Kidney epithelial cell (primary cell): ENCODE results near the gene CTRB1. TPM values are rescaled to one million over a fixed set of nuclear protein-coding genes. Genes with fewer than 3 reads are reported as not detected.

Experiments used
- DNase-seq: peaks from one replicate; pipeline ENCODE4 v3.0.0-alpha.2; 2010; ENCODE audit warnings: low read depth
- H3K27me3 ChIP-seq: 2 replicates; pipeline ENCODE4 v1.6.0; 2011; ENCODE audit warnings: low read length; ENCODE audit not compliant: control insufficient read depth, insufficient read depth
- H3K36me3 ChIP-seq: 2 replicates; pipeline ENCODE4 v1.5.1; 2011; ENCODE audit warnings: low read length; ENCODE audit not compliant: control insufficient read depth, insufficient read depth
- H3K4me3 ChIP-seq: 2 replicates; pipeline ENCODE4 v1.5.1; 2011; ENCODE audit warnings: low read depth, mild to moderate bottlenecking, control low read depth, low read length
- CTCF ChIP-seq: IDR thresholded peaks from 2 replicates; pipeline ENCODE4 v1.5.1; 2011; ENCODE audit warnings: mild to moderate bottlenecking, moderate library complexity, low read length, control low read depth, inconsistent platforms; ENCODE audit not compliant: insufficient read depth, poor library complexity, severe bottlenecking
- total RNA-seq: library from RNA; depleted of rRNA; stranded (reverse); fragments of >200 nt; gene quantifications from 2 replicates; pipeline ENCODE4 v1.2.3, GENCODE V29; 2015

The CTRB1 gene
- total RNA-seq, 1 donor from 2014 or later, result not detected

- TF ChIP-seq CTCF, result no peak
- H3K27me3 ChIP-seq, result no peaks in the 10 kb centered on the region
- no peak for DNase-seq
- H3K36me3 ChIP-seq, result no peaks in the 10 kb centered on the region
- no peak overlapping the region for H3K4me3 ChIP-seq
Measured at GRCh38 chr16:75256696-75257343, 38.0 kb downstream of the CTRB1 start.

- no peaks in the 10 kb centered on the region for H3K36me3 ChIP-seq
- TF ChIP-seq CTCF, result no peak
- no peak for DNase-seq
Measured at GRCh38 chr16:75257886-75258806, 39.4 kb downstream of the CTRB1 start.

GRCh38 chr16:75258807-75259141, 40.0 kb downstream of the CTRB1 start:
- Histone ChIP-seq H3K27me3 (no peaks in the 10 kb centered on the region), H3K36me3 (peaks cover 2% of the 10 kb centered on the region), H3K4me3 (no peak overlapping the region)
- no peak for DNase-seq
- TF ChIP-seq CTCF, result no peak

More at GRCh38 chr16:75257886-75258806, 39.4 kb downstream of the CTRB1 start:
- Histone ChIP-seq H3K27me3 (no peaks in the 10 kb centered on the region), H3K4me3 (no peak overlapping the region)

- Histone ChIP-seq H3K27me3 (no peaks in the 10 kb centered on the region), H3K4me3 (no peak overlapping the region), H3K36me3 (peaks cover 3% of the 10 kb centered on the region)
- TF ChIP-seq CTCF, result no peak
- DNase-seq, result no peak
Measured at GRCh38 chr16:75260851-75261589, 42.2 kb downstream of the CTRB1 start.

- no peak for DNase-seq
- H3K27me3 ChIP-seq, result no peaks in the 10 kb centered on the region
- peaks cover 3% of the 10 kb centered on the region for H3K36me3 ChIP-seq
- TF ChIP-seq CTCF, result no peak
- no peak overlapping the region for H3K4me3 ChIP-seq
Measured at GRCh38 chr16:75261590-75262078, 42.8 kb downstream of the CTRB1 start.
